Ureter (tissue), 1 donor: ENCODE measurements around the gene ACBD3. TPM values are rescaled to one million over a fixed set of nuclear protein-coding genes. Genes with fewer than 3 reads are reported as not detected.

ENCODE experiments used
- DNase-seq: peaks from one replicate; pipeline ENCODE4 v3.0.0-alpha.2; 2020; ENCODE audit warnings: low spot score
- total RNA-seq: library from RNA; stranded (reverse); gene quantifications from one replicate; pipeline ENCODE4 v1.2.4, GENCODE V29; 2023
- donor health status: DM: yes; HTN: yes; CAD: no.

Gene ACBD3
- total RNA-seq, 1 donor from 2014 or later, result 43.9 TPM

DNA sequence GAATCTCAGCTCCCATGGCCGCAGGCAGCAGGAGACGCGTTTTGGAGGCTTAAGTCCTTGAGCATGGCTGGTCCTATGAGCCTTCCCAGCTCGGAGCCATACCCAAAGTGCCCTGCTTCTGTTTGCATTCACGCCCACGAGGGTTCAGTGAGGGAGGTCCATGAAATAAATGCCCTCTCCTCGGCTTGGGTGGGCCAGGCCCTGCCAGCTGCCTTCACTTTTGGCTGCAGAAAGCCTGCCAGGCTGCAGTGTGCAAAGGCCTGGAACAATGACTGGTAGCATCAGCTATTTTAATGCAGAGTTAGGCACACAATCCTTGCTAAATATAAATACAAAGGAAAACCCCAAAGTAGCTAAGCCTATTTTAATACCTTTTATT lies 74.7 kb downstream of the ACBD3 start:
- no peak for DNase-seq

DNA sequence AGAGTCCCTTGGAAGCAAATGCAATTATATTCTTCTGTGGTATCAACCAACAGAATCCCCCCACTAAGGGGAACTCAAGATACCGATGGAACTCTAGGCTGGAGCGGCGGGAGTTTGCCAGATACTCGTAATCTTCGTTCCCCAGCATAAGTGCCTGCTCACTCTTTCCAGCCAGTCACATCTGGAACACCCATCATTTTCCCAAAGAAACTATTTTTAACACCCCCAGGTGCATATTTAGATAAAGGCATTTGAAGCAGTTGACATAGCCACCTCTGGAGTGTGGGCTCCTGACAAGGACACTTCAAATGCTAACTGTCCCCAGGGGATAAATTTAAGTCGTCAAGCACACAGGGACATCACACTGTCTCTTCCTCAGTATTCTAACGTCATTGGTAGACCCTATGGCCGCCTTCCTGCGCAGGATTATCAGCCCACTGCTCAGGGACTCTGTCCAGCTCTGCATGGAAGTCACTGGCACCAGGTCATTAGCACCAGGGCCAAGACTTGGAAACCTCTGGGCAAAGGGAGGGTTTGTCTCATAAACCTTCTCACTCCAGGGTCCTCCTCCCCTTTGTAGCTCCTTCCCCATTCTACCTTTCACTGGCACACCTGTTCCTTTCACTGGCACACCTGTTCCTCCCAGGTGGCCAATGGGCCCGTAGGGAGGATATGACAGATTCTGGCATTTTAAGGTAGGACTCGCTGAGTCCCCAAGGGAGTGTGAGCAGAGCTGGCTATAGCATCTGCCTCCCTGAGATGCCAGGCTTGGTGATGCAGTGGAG lies 75.3 kb downstream of the ACBD3 start:
- DNase-seq, result no peak

DNA sequence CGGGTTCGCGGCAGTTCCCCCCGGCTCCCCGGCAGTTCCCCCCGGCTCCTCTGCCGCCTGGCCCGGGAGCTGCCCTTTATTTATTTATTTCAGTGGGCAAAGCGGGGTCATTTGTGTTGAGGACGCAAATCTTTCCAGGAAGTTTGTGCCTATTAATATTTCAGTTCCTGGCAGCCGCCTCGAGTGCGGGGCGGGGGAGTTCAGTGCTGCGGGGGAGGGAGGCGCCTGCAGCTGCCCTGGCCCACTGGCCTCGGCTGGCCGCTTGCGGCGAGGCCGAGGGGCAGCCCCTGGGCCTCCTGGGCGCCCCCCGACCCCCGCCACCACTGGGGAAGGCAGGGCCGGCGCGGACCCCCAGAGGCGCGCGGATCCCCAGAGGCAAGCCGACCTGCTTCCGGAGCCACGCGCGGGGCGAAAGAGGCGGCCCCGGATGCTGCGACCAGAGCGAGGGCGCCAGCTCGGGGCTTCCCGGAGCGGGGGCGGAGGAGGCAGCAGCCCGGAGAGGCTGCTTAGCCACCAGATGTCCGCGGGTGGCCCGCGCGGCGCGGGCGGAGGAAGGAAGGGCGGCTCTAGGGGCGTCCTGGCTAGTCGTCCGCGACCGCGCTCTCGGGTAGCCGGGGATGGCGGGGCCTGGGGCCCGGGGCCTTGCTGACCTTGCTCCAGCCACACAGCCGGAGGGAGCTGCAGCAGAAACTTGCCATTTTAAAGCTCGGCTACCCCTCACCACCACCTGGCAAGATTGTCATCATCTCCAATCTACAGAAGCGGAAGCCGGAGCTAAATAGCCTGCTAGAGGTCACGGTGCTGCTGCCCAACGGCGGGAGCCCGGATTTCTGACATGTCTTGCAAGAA lies 76.1 kb downstream of the ACBD3 start:
- DNase-seq, result peak; percentile 86

DNA sequence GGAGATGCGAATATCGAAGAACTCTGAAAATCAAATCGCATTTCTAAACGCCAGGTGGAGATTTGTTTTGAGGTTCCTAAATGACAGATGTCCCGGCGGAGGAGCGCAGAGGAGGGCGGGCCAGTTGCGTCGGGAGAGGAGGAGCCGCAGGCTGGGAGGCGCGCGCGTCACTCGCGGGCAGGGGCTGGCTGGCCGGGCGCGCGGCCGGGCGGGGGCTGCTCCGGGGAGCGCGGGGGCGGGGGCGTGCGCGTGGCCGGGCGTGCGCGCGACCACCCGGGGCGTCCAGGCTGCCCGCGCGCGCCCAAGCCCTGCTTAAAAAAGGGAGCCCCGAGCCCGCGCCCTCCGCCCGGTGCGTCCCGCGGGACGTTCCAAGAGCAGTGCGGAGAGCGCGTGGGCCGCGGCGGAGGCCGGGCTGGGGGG lies 76.7 kb downstream of the ACBD3 start:
- DNase-seq, result peak; percentile 91

DNA sequence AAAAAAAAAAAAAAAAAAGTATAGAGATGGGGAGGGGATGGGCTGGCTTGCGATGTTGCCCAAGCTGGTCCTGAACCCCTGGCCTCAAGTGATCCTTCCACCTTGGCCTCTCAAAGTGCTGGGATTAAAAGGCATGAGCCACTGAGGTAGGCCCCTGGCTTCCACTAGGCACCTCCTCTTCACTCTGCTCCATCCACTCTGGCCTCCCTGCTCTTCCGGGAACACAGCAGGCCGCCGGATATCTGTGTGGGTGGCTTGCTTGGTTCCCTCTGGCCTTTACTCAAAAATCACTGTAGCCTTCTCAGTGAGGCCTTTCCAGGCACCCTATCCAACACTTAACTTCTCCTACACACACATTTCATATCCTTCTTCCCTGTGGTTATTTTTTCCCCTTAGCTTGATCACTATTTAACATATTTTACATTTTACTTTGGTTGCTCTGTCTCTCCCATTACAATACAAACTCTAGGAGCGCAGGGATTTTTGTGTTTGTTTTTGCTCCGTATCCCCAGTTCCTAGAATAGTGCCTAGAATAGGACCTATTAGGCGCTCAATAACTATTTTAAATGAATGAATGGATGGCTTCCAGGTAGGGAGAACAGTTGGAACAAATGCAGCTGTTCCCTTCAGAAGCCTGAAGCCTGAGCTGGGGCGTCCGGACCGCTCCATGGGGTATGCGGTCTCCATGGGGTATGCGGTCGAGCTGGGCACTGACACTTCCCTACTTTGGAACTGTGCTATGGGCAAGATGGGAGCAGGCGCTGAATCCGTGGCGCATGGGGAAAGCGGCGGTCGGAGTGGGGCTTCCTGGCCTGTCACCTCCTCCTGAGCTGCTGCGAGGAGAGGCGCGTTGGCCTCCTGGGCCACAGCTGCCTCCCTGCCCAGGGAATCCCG lies 77.4 kb downstream of the ACBD3 start:
- no peak for DNase-seq

DNA sequence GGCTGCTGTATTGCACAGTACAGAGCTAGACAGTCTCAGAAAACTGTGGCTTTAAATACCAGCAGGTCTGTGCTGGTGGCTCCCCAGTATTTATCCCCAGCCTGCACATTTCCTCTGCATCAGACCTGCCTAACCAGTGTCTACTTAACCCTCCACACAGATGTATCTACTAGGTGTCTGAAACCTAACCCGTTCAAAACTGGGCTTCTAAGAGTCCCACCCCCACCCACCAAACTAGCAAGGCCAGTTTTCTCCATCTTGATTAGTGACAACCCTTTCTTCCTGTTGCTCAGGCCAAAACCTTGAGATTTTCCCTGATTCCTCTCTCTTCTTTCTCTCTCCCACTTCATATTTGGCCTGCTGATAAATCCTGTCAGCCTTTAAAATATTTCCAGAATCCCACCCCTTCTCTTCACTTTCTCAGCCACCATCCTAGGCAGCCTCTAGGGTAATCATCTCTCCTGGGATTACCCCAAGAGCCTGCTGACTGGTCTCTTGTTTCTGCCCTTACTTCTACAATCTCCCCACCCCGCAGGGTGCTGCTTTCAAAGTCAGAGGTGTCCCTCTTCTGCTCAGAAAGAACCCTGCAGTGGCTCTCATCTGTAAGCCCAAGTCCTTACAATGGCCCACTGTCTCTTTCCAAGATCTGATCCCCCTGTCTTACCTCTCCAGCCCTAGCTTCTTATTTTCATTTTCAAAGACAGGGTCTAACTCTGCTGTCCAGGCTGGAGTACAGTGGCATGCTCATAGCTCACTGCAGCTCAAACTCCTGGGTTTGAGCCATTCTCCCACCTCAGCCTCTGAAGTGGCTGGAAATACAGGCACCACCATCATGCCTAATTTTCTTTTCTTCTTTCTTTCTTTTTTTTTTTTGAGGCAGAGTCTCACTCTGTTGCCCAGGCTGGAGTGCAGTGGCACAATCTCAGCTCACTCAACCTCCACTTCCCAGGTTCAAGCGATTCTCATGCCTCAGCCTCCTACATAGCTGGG lies 78.8 kb downstream of the ACBD3 start:
- DNase-seq, result peak; percentile 71

DNA sequence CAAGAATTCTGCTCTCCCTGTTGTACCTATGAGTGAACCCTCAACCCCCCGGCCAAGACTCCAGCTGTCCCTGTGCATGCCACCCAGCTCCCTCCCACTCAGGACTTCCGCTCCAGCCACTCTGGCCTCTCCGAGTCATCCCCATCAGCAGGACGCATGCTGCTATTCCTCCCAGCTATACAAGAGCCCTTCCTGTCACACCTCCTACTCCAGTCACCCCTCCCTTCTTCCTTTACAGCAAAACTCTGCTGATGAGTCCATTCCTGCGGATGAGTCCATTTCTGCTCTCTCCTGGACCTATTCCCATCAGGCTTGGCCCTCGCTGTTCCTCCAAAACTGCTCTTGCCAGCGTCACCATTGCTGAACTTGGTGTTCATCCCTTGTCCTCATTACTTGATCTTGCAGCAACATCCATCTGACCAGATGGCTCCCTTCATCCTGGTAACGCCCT lies 81.8 kb downstream of the ACBD3 start:
- DNase-seq, result no peak

DNA sequence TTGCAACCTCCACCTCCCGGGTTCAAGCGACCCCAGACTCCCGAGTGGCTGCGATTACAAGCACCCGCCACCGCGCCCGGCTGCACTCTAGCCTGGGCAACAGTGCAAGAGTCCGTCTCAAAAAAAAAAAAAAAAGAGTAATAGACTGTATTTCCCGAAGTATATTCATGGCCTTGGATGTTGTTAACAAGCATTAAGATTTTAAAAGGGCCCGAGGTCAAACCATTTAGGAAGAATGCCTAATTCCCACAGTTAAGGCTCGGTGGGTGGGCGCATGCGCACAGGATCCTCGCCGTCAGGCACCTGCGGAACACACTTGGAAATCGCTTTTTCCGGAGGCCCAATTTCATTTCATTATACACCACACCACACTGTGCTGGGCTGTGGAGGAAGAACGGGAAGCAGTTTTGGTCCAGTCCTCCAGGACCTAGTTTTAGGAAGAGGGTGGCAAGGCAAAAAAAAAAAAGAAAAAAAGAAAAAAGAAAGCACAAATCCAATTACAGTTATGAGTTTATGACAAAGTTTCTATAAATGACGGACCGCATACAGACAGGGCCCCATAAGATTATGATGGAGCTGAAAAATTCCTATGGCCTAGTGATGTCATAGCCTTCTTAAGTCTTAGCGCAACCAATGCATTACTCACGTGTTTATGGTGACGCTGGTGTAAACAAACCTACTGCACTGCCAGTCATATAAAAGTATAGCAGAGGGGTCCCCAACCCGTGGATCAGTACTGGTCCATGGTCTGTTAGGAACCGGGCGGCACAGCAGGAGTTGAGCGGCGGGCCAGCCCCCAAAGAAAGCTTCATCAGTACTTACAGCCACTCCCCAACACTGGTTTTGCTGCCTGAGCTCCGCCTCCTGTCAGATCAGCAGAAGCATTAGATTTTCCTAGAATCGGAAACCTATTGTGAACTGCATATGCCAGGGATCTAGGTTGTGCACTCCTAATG lies 85.8 kb downstream of the ACBD3 start:
- DNase-seq, result no peak

DNA sequence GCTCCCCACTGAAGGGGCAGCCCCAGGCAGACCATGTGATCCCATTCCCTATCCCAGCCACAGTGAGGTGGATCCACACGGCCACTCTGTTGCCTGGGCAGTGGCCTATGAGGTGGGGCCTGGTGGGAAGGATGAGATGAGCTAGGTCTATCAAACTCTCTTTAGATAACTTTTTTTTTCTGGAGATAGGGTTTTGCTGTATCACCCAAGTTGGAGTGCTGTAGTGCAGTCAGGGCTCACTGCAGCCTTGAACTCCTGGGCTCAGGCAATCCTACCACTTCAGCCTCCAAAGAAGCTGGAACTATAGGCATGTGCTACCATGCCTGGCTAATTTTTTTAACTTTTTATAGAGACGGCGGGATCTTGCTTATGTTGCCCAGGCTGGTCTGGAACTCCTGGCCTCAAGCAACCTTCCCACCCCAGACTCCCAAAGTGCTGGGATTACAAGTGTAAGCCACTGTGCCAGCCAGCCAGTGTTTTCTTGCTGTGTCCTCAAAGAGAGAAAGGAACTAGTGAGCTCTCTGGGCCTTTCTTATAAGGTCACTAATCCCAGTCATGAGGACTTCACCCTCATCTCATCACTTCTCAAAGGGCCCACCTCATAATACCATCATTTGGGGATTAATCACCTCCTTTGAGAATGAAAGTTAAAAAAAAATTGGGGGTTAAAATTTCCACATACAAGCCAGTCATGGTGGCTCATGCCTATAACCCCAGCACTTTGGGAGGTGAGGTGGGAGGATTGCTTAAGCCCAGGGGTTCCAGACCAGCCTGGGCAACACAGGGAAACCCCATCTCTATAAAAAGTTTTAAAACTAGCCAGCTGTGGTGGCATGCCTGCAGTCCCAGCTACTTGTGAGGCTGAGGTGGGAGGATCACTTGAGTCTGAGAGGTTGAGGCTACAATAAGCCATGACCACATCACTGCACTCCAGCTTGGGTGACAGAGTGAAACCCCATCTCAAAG lies 87.4 kb downstream of the ACBD3 start:
- no peak for DNase-seq

DNA sequence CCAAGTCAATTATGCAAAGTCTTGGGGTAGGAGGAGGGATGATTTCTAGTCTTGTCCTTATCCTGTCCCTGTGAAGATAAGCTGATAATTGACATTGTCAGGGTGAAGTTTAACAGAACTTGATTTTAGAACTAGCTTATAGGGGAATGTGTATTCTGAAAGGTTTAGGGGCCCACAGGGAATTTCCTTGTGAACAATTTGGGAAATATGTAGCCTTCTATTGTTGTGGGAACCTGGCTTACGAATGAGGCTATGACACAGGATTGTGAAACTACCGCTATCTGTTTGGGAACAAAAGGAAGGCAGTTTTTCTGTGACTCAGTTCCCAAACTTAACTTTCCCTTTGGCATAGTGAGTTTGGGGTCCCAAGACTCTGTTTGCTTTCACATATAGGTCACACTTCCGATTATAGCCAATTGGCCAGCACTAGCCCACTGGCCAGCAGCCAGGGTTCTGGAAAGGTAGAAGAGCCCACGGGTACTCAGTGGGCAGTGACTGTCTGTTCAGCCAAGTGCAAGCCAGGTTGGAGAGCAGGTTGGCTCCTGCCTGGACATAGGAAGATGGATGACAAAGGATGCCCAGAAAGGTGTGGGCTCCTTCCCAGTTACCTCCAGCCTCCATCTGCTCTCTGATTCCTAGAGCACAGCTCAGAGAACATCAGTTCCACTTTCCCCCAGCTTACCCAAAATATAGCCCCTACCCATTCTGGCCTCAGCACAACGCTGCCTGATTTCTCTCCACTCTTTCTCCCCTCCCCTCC lies 88.5 kb downstream of the ACBD3 start:
- DNase-seq, result no peak

DNA sequence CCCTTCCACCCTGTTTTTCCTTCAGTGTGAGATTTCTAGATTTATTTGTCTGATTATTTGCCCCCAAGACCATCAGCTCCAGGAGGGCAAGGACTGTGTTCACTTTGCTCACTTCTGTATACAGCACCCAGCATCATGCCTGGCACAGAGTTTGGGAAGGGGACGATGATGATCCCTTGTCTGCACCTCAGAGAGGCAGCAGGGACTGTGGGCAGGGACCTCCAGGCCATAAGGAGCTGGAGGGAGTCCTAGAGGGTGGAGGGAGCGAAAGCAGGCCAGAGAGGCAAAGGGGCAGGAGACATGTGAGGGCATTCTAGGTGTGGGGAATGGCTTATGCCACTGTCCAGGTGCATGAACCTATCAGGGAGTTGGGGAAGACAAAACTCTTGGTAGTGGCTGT lies 91.3 kb downstream of the ACBD3 start:
- no peak for DNase-seq

Other genes starting within 250 kb of the ACBD3 start
- 0.26 TPM for gene LEFTY2, start 245.5 kb downstream of the ACBD3 start, total RNA-seq
- gene SDE2, start 187.4 kb downstream of the ACBD3 start, total RNA-seq, result 17.8 TPM
- gene H3-3A, start 124.0 kb downstream of the ACBD3 start, total RNA-seq, result 501 TPM
- 0.52 TPM for gene MIXL1, start 36.9 kb upstream of the ACBD3 start, total RNA-seq
- 2.7 TPM for gene LIN9, start 122.4 kb upstream of the ACBD3 start, total RNA-seq
- 75.8 TPM for gene PARP1, start 221.4 kb upstream of the ACBD3 start, total RNA-seq